Mucosa of stomach (tissue), 1 donor: ENCODE data around the gene MED23.

Experiments used
- H3K27me3 ChIP-seq: one replicate; pipeline ENCODE4 v1.7.0; 2013; ENCODE audit warnings: mild to moderate bottlenecking, low read length; ENCODE audit not compliant: control insufficient read depth, insufficient read depth
- H3K36me3 ChIP-seq: one replicate; pipeline ENCODE4 v1.7.0; 2013; ENCODE audit warnings: low read length; ENCODE audit not compliant: control insufficient read depth, insufficient read depth
- H3K4me1 ChIP-seq: one replicate; pipeline ENCODE4 v1.7.0; 2013; ENCODE audit warnings: mild to moderate bottlenecking, low read length; ENCODE audit not compliant: control insufficient read depth, insufficient read depth
- H3K4me3 ChIP-seq: one replicate; pipeline ENCODE4 v1.7.0; 2013; ENCODE audit warnings: low read length
- H3K9ac ChIP-seq: one replicate; pipeline ENCODE4 v1.7.0; 2013; ENCODE audit warnings: mild to moderate bottlenecking, low read length, moderate library complexity
- H3K9me3 ChIP-seq: one replicate; pipeline ENCODE4 v1.7.0; 2013; ENCODE audit warnings: mild to moderate bottlenecking, low read length, moderate library complexity; ENCODE audit not compliant: control insufficient read depth
- donor health status: Pancreatic carcinoma.

Gene MED23

GRCh38 chr6:131638013-131638412, 10.0 kb upstream of the MED23 start:
- H3K4me3 ChIP-seq = no peak overlapping the region
- no peaks in the 10 kb centered on the region for H3K4me1 ChIP-seq
- no peaks in the 10 kb centered on the region for H3K9me3 ChIP-seq
- H3K27me3 ChIP-seq = no peaks in the 10 kb centered on the region
- no peaks in the 10 kb centered on the region for H3K36me3 ChIP-seq
- no peak overlapping the region for H3K9ac ChIP-seq

DNA sequence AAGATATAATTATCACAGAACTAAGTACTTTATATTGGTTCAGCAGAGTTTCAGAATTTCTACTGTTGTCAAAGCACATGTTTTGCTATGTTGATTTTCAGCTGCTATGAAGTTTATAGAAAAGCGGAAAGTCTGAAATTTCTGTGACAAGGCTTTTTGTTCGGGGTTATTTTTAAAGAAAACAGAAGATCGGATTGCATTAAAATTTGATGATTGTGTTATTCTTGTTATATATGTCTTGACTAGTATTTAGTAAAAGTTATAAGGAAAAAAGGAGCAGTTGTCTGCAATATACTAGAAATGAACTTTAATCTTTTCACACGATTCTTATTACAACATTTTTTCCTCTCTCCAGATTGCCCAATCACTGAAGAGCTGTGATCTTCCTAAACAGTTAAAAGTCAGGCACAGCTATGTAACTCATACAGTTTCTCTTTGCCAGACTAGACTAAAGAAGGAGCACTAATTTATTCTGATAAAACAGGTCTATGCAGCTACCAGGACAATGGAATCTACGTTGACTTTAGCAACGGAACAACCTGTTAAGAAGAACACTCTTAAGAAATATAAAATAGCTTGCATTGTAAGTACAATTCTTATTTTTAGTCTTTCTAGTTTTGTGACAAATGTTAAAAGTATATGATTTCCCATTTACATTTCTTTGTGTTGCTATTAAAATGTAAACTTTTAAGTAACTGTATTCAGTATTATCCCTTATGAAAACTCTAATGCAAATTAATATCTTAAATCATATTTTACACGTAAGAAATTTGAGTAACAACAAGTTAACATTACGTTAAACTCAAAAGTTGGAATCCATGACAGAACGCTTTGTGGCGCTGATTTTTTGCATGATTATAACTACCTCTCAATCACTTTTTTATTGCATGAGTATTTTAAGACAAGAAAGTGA, 9.1 kb upstream of the MED23 start, which contains the start of gene ENPP3:
Gene ENPP3 (plus strand): TSS at position 423 of the 913 bp plus-strand sequence. CDS start 83 bp downstream, at position 506.
- Histone ChIP-seq H3K9me3 (no peaks in the 10 kb centered on the region), H3K4me1 (no peaks in the 10 kb centered on the region), H3K27me3 (no peaks in the 10 kb centered on the region), H3K4me3 (no peak within 1 kb of the TSS), H3K9ac (no peak within 1 kb of the TSS), H3K36me3 (no peaks in the 10 kb centered on the region)

GRCh38 chr6:131635384-131636340, 7.6 kb upstream of the MED23 start:
- no peaks in the 10 kb centered on the region for H3K4me1 ChIP-seq
- no peaks in the 10 kb centered on the region for H3K27me3 ChIP-seq
- no peaks in the 10 kb centered on the region for H3K9me3 ChIP-seq
- H3K36me3 ChIP-seq = no peaks in the 10 kb centered on the region
- no peak overlapping the region for H3K4me3 ChIP-seq
- H3K9ac ChIP-seq = no peak overlapping the region

GRCh38 chr6:131631625-131632289, 3.7 kb upstream of the MED23 start:
- no peaks in the 10 kb centered on the region for H3K36me3 ChIP-seq
- H3K27me3 ChIP-seq = no peaks in the 10 kb centered on the region
- no peak overlapping the region for H3K9ac ChIP-seq
- no peaks in the 10 kb centered on the region for H3K9me3 ChIP-seq
- no peak overlapping the region for H3K4me3 ChIP-seq
- H3K4me1 ChIP-seq = no peaks in the 10 kb centered on the region

DNA sequence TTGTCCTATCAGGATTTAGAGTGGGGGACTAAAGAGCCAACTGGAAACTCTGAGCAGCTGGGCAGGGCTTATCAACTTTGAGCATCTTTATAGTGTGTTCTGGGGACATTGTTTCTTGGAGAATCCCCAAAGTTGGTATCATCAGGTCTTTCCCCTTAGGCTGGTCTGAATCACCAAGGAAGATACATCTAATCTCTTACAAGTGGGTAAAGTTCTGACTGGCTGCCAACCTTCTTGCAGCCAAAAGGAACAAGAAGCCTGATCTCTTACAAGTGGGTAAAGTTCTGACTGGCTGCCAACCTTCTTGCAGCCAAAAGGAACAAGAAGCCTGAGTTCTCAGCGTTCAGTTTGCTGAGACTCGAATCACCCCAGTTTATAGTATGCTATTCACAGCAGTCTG, 1.6 kb upstream of the MED23 start:
- Histone ChIP-seq H3K27me3 (no peaks in the 10 kb centered on the region), H3K4me3 (no peak overlapping the region), H3K9me3 (no peaks in the 10 kb centered on the region), H3K9ac (no peak overlapping the region), H3K4me1 (no peaks in the 10 kb centered on the region), H3K36me3 (no peaks in the 10 kb centered on the region)

DNA sequence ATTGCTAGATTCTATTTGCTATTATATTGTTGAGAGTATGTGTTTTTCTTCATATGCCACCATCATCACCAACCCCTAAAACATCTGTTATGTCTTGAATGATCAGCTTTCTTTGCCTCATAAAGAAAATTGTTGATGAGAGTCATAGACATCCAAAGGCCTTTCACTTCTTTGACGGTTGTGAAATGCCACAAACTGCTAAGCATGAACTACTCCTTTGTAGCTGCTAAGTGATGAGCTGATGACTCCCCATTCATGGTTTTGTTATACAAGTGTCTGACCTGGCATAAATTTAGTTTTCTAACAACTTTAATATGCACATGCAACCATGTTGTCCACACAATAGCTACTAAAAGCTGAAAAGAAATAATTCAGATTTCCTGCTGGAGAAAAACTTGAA, 684 bp upstream of the MED23 start:
- no peaks in the 10 kb centered on the region for H3K9me3 ChIP-seq
- H3K4me3 ChIP-seq = no peak overlapping the region
- H3K36me3 ChIP-seq = peaks cover 4% of the 10 kb centered on the region
- no peaks in the 10 kb centered on the region for H3K4me1 ChIP-seq
- no peaks in the 10 kb centered on the region for H3K27me3 ChIP-seq
- no peak overlapping the region for H3K9ac ChIP-seq

DNA sequence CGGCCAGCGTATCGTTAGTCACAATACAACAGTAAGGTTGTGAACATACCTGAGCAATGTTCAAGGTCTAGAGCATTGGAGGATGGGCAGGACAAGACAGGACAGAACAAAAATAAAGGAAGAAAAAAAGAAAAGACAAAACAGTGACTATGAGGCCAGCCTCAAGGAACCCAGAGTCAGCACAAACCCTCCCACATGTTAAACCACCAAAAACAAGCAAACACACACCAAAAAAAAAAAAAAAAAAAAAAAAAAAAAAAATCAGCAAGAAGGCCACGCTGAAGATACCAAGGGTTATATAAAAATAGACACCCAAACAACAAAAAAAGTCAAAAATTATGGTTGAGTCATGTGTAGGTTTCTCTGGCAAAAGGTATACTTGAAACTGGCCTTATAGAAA, 12.8 kb downstream of the MED23 start:
- Histone ChIP-seq H3K4me1 (no peaks in the 10 kb centered on the region), H3K4me3 (no peak overlapping the region), H3K9me3 (no peaks in the 10 kb centered on the region), H3K27me3 (no peaks in the 10 kb centered on the region), H3K36me3 (no peaks in the 10 kb centered on the region), H3K9ac (no peak overlapping the region)

DNA sequence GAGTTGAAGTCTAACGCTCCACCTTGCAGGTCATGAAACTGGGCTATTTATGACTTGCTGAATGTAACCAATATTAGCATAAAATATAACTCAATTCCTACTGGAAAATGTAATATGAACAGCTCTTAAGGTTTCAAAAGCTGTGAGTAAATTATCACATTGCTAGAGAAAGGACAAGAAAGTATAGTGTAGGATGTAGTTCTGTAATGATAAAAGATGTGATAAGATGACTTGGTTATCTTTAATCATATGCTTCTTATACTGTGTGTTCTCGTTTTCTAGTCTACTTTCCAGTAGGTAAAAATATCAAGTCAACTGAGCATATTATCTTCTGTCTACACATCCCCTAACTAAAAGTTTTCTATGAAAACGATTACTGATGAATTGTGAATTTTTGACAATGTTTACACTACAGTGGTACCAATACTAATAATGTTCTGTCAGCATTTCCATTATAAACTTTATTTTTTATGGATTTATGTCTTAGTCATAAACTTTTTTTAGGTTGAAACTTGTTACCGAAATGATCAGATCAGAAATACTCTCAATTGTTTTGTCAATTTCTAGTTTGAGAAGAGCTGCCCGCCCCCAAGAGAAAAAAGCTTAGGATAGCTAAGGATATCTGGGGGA, 14.6 kb downstream of the MED23 start:
- H3K27me3 ChIP-seq = no peaks in the 10 kb centered on the region
- H3K4me1 ChIP-seq = no peaks in the 10 kb centered on the region
- no peaks in the 10 kb centered on the region for H3K9me3 ChIP-seq
- H3K36me3 ChIP-seq = no peaks in the 10 kb centered on the region
- H3K4me3 ChIP-seq = no peak overlapping the region
- H3K9ac ChIP-seq = no peak overlapping the region

DNA sequence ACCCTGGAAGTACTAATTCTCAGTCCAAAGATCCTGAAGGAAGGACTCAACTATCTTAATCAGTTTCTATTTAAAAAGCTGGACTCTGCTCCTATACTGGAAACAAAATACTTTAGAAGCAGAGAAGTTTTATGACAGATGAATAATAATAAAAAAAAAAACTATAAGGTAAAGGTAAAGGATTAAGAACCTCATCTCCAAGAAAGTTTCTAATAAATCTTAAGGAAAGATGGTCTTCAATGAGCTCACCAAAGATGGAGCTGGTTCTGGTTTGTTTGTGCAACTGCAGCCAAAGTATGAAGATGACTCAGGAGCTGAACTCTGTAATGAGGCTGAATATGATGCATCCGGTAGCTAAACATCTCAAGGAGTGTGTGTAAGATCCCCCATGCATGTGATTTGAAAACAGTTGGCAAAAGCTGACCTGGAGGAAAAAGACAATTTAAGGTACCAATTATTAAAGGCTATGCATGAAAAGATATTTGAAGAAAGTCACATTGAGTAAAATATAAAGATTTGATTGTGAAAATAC, 25.2 kb downstream of the MED23 start:
- H3K36me3 ChIP-seq = peaks cover 7% of the 10 kb centered on the region
- H3K9ac ChIP-seq = no peak overlapping the region
- no peaks in the 10 kb centered on the region for H3K4me1 ChIP-seq
- H3K9me3 ChIP-seq = no peaks in the 10 kb centered on the region
- H3K27me3 ChIP-seq = no peaks in the 10 kb centered on the region
- no peak overlapping the region for H3K4me3 ChIP-seq

DNA sequence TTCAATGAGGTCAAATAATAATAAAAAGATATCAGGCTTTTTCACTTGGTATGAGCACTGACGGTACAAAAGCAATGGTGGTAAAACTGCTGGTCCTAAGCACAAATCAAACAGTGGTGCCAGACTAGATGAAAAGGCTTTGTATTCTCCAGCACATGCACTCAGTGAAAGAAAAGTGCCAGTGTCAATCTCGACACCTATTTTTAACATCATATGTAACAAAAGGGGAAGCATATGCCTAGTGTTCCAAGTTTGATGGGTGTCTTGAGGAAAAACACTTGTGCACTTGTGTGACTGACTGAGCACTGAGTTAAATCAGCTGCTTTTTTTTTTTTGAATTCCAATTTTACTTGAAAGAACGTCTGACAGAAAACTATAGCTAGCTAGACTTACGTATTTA, 27.3 kb downstream of the MED23 start:
- H3K9ac ChIP-seq = no peak overlapping the region
- H3K9me3 ChIP-seq = no peaks in the 10 kb centered on the region
- no peaks in the 10 kb centered on the region for H3K27me3 ChIP-seq
- H3K4me1 ChIP-seq = no peaks in the 10 kb centered on the region
- H3K4me3 ChIP-seq = no peak overlapping the region
- H3K36me3 ChIP-seq = peaks cover 5% of the 10 kb centered on the region

- no peaks in the 10 kb centered on the region for H3K4me1 ChIP-seq
- no peaks in the 10 kb centered on the region for H3K9me3 ChIP-seq
- peaks cover 3% of the 10 kb centered on the region for H3K36me3 ChIP-seq
- no peak overlapping the region for H3K9ac ChIP-seq
- H3K27me3 ChIP-seq = no peaks in the 10 kb centered on the region
- no peak overlapping the region for H3K4me3 ChIP-seq
These were observed 30.6 kb downstream of the MED23 start for GRCh38 chr6:131597446-131597845.
